Fibroblast of peridontal ligament (primary cell): ENCODE data around the gene OR5P2.
"Not testable (repeated sequence)": the region's sequence is repeated elsewhere in the genome, so short reads cannot be mapped to it uniquely, and the experiment has no call there.

ENCODE experiments used
- DNase-seq: peaks from one replicate; pipeline ENCODE4 v3.0.0-alpha.2; 2010; ENCODE audit errors: extremely low read depth

Gene OR5P2, protein sequence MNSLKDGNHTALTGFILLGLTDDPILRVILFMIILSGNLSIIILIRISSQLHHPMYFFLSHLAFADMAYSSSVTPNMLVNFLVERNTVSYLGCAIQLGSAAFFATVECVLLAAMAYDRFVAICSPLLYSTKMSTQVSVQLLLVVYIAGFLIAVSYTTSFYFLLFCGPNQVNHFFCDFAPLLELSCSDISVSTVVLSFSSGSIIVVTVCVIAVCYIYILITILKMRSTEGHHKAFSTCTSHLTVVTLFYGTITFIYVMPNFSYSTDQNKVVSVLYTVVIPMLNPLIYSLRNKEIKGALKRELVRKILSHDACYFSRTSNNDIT

GRCh38 chr11:7796842-7797241, at the start of gene OR5P2:
Gene OR5P2 (minus strand): TSS chr11:7796942. CDS start chr11:7796942, 0 bp downstream.
- DNase-seq: no peak

DNA sequence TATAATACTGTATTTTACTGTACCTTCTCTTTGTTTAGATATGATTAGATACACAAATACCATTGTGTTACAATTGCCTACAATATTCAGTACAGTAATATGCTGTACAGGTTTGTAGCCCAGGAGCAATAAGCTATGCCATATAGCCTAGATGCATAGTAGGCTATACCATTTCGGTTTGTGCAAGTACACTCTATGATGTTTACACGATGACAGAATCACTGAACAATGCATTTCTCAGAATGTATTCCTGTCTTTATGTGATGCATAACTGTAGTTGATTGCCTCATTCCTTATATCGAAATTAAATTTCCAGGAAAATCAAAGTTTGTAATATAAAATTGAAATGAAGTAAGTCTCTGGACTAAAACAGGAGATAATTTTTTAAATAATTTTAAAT, 49.3 kb upstream of the OR5P2 start:
- DNase-seq: no peak

DNA sequence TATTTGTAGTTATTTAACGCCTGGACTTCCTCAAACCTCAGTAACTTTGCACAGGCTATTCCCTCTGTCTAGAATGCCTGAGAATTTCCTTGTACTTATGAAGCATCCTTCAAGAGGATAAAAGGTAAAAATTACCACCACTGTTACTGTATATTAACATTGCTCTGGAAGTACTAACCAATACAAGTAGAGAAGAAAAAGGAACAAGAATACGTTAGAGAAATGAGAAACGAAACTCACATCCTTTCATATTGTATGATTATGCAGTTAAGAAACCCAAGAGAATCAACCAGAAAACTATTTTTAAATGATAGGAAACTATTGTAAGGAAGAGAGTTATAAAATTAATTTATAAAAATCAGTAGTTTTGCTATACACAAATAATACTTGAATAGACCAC, 48.2 kb upstream of the OR5P2 start:
- DNase-seq: no peak

- no peak for DNase-seq
Observed at GRCh38 chr11:7844521-7844920, 47.8 kb upstream of the OR5P2 start.

DNA sequence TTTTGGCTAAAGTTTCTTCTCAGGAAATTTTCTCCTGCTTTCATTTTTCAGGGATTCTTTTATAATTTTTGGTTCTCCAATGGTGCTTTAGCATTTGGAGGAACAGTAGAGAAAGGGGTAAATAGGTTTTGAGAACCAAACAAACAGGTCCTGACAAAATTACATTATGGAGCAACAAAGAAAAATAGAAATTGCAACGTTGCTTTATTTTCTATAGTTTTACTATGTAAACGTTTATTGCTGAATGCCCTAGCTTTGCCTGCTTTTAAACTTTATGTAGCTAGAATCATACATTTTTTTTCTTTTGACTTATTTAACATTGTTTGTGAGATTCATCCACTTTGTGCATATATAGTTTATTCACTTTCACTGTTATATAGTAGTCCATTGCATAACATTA, 43.8 kb upstream of the OR5P2 start:
- no peak for DNase-seq

DNA sequence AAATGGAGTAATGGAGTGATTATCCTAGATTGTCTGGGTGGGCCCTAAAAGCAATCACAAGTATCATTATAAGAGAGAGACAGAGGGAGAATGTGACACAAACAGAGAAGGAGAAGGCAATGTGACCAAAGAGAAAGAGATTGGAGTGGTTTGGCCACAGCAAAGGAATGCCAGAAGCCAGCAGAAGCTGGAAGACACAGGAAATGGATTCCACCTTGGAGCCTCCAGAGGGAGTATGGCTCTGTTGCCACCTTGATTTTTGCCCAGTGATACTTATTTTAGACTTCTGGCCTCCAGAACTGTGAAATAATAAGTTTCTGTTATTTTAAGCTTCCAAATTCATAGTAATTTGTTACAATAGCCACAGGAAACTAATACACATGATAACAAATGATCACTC, 36.8 kb upstream of the OR5P2 start:
- DNase-seq: no peak

DNA sequence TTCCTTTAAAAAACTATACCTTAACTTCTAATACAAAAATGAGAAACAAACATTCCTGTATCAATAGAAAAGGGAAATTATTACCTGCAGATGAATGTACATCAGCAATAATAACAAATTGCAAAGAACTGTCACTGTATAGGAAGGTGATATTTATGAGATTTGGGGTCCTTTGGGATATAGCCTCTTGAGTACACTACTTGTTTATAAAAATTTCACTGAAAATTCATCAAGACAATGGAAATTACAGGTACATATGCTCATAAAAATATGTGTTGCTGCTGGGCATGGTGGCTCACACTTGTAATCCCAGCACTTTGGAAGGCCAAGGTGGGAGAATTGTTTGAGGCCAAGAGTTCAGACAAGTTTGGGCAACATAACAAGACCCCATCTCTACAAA, 34.0 kb upstream of the OR5P2 start, which contains the start of gene OR5P3:
TSS of gene OR5P3 (minus strand) at position 101 of the 400 bp plus-strand sequence.
- no peak for DNase-seq

DNA sequence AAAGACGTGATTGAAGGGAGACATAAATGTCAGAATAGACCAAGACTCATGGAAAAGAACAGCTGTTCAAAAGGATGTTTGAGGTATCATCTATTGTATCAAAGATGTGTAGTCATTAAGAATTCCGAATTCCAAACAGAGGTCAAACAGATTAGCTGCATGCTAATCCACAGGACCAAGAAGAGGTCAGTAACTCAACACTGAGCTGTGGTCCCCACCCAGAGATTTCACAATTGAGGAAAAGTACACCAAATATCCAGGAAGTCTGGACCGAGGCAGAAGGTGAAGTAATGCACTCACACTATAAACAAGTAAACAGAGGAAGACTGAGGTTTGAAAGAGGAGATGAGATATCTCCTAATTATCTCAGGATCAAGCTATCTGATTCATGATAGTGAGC, 29.6 kb upstream of the OR5P2 start:
- no peak for DNase-seq

GRCh38 chr11:7820417-7820816, 23.7 kb upstream of the OR5P2 start:
- DNase-seq: not testable (repeated sequence)

GRCh38 chr11:7814897-7815296, 18.2 kb upstream of the OR5P2 start:
- not testable (repeated sequence) for DNase-seq

GRCh38 chr11:7810301-7810700, 13.6 kb upstream of the OR5P2 start:
- DNase-seq: not testable (repeated sequence)

- no peak for DNase-seq
Observed at GRCh38 chr11:7793233-7793632, 3.5 kb downstream of the OR5P2 start.

GRCh38 chr11:7787239-7787638, 9.5 kb downstream of the OR5P2 start:
- DNase-seq: no peak

- DNase-seq: no peak
Observed at GRCh38 chr11:7775689-7776088, 21.1 kb downstream of the OR5P2 start.

DNA sequence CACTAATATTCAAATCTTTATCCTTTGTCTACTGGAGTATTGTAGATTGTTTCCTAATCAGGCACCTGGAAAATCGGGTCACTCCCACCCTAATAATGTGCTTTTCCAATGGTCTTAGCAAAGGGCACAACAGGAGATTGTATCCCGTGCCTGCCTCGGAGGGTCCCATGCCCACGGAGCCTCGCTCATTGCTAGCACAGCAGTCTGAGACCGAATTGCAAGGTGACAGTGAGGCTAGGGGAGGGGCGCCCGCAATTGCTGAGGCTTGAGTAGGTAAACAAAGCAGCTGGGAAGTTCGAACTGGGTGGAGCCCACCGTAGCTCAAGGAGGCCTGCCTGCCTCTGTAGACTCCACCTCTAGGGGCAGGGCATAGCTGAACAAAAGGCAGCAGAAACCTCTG, 32.4 kb downstream of the OR5P2 start:
- DNase-seq: not testable (repeated sequence)

GRCh38 chr11:7759010-7759409, 37.7 kb downstream of the OR5P2 start:
- DNase-seq: no peak

DNA sequence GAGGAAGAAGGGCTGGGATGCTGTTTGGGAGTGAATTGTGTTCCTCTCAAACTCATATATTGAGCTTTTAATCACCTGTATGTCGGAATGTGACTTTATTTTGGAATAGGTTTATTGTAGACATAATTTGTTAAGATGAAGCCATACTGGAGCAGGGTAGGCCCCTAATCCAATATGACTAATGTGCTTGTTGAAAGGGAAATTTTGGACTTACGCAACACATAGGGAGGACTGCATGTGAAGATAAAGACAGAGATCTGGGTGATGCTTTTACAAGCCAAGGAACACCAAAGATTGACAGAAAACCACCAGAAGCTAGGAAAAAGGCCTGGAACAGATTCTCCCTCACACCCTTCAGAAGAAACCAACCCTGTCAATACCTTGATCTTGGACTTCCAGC, 47.3 kb downstream of the OR5P2 start:
- peak; percentile 2 for DNase-seq
